DND-41 (cell line): ENCODE results near the gene SPTLC3.
A peak's percentile ranks its signal among the peaks of the same experiment; 100 is the strongest.

Experiments
- ATAC-seq: fragments of 200-7000 bp; cut with Tn5 transposase; 3 replicates; pipeline ENCODE4 v1.9.1; 2021; ENCODE audit warnings: low read depth; ENCODE audit not compliant: insufficient read depth
- DNase-seq: peaks from one replicate; pipeline ENCODE4 v3.0.0-alpha.2; 2020
- H2AFZ ChIP-seq: 2 replicates; pipeline ENCODE4 v1.6.0; 2012; ENCODE audit warnings: low read depth, low read length
- H3K27ac ChIP-seq: 2 replicates; pipeline ENCODE4 v1.5.1; 2012; ENCODE audit warnings: low read length, inconsistent platforms
- H3K27me3 ChIP-seq: fragments of 200-600 bp; sonication (generic); 2 replicates; pipeline ENCODE4 v1.6.0; 2012; ENCODE audit warnings: low read length, mild to moderate bottlenecking, inconsistent platforms; ENCODE audit not compliant: insufficient read depth, poor library complexity
- H3K36me3 ChIP-seq: 2 replicates; pipeline ENCODE4 v1.5.1; 2012; ENCODE audit warnings: low read length, inconsistent platforms; ENCODE audit not compliant: insufficient read depth
- H3K4me1 ChIP-seq: 2 replicates; pipeline ENCODE4 v1.5.1; 2012; ENCODE audit warnings: mild to moderate bottlenecking, low read length; ENCODE audit not compliant: insufficient read depth
- H3K4me2 ChIP-seq: 2 replicates; pipeline ENCODE4 v1.6.0; 2012; ENCODE audit warnings: mild to moderate bottlenecking, moderate library complexity, low read length, inconsistent platforms; ENCODE audit not compliant: insufficient read depth
- H3K4me3 ChIP-seq, 2 experiments: fragments of 200-600 bp in 1 of 2; shearing (Covaris generic) in 1 of 2; 2 replicates each; pipeline ENCODE4 v1.5.1; 2012 to 2016; ENCODE audit warnings: inconsistent platforms in 2 of 2, low read length in 2 of 2, mild to moderate bottlenecking in 2 of 2, low read depth in 1 of 2, moderate library complexity in 1 of 2
- H3K79me2 ChIP-seq: 2 replicates; pipeline ENCODE4 v1.6.0; 2012; ENCODE audit warnings: low read length, inconsistent platforms; ENCODE audit not compliant: insufficient read depth
- H3K9ac ChIP-seq: 2 replicates; pipeline ENCODE4 v1.6.0; 2012; ENCODE audit warnings: low read depth, mild to moderate bottlenecking, inconsistent platforms, low read length, moderate library complexity
- H3K9me3 ChIP-seq: 2 replicates; pipeline ENCODE4 v1.5.1; 2012; ENCODE audit warnings: low read length, moderate library complexity, mild to moderate bottlenecking, inconsistent platforms; ENCODE audit not compliant: insufficient read depth, severe bottlenecking
- H4K20me1 ChIP-seq: 2 replicates; pipeline ENCODE4 v1.6.0; 2012; ENCODE audit warnings: low read length; ENCODE audit not compliant: insufficient read depth
- CTCF ChIP-seq: IDR thresholded peaks from 2 replicates; pipeline ENCODE4 v1.5.1; 2012; ENCODE audit warnings: borderline replicate concordance, low read length, moderate library complexity, mild to moderate bottlenecking; ENCODE audit not compliant: poor library complexity, severe bottlenecking; ENCODE audit errors: extremely low read depth
- EZH2 ChIP-seq: IDR thresholded peaks from 3 replicates; pipeline ENCODE4 v1.6.1; 2012; ENCODE audit warnings: borderline replicate concordance, low read depth, mild to moderate bottlenecking, moderate library complexity, low read length, inconsistent platforms; ENCODE audit not compliant: severe bottlenecking

SPTLC3 gene

GRCh38 chr20:12963416-12963815 lies 45.4 kb upstream of the SPTLC3 start:
- no peak overlapping the region for H3K4me3 ChIP-seq
- no peaks in the 10 kb centered on the region for H3K79me2 ChIP-seq
- peaks cover 16% of the 10 kb centered on the region for H3K27me3 ChIP-seq
- TF ChIP-seq CTCF, result no peak
- no peak for TF ChIP-seq EZH2
- no peak overlapping the region for H3K4me2 ChIP-seq
- no peak for ATAC-seq
- H3K4me1 ChIP-seq, result no peaks in the 10 kb centered on the region
- no peak overlapping the region for H3K27ac ChIP-seq
- no peak overlapping the region for H2AFZ ChIP-seq
- no peaks in the 10 kb centered on the region for H3K36me3 ChIP-seq
- DNase-seq, result no peak
- no peaks in the 10 kb centered on the region for H3K9me3 ChIP-seq
- H3K9ac ChIP-seq, result no peak overlapping the region
- H4K20me1 ChIP-seq, result no peaks in the 10 kb centered on the region

GRCh38 chr20:12965212-12965869 lies 43.4 kb upstream of the SPTLC3 start:
- Histone ChIP-seq H3K27me3 (peaks cover 16% of the 10 kb centered on the region), H3K9me3 (peaks cover 7% of the 10 kb centered on the region), H2AFZ (no peak overlapping the region), H3K9ac (no peak overlapping the region), H3K79me2 (no peaks in the 10 kb centered on the region), H3K4me1 (no peaks in the 10 kb centered on the region), H3K36me3 (no peaks in the 10 kb centered on the region), H3K4me3 (no peak overlapping the region), H3K4me2 (no peak overlapping the region), H4K20me1 (no peaks in the 10 kb centered on the region), H3K27ac (no peak overlapping the region)
- no peak for DNase-seq
- no peak for ATAC-seq
- TF ChIP-seq EZH2 (no peak), CTCF (no peak)

GRCh38 chr20:12965870-12966251 lies 42.9 kb upstream of the SPTLC3 start:
- Histone ChIP-seq H3K36me3 (no peaks in the 10 kb centered on the region), H3K9me3 (peaks cover 7% of the 10 kb centered on the region), H3K4me1 (no peaks in the 10 kb centered on the region), H3K27me3 (peaks cover 16% of the 10 kb centered on the region), H3K79me2 (no peaks in the 10 kb centered on the region), H3K4me2 (no peak overlapping the region), H4K20me1 (no peaks in the 10 kb centered on the region), H3K9ac (no peak overlapping the region), H2AFZ (no peak overlapping the region), H3K27ac (no peak overlapping the region), H3K4me3 (no peak overlapping the region)
- no peak for DNase-seq
- TF ChIP-seq CTCF, result no peak
- TF ChIP-seq EZH2, result no peak
- ATAC-seq, result peak; percentile 39; the same call in 1 of the 3 replicates
